Measurements from ENCODE around the gene CPNE6.

Gene CPNE6

DNA sequence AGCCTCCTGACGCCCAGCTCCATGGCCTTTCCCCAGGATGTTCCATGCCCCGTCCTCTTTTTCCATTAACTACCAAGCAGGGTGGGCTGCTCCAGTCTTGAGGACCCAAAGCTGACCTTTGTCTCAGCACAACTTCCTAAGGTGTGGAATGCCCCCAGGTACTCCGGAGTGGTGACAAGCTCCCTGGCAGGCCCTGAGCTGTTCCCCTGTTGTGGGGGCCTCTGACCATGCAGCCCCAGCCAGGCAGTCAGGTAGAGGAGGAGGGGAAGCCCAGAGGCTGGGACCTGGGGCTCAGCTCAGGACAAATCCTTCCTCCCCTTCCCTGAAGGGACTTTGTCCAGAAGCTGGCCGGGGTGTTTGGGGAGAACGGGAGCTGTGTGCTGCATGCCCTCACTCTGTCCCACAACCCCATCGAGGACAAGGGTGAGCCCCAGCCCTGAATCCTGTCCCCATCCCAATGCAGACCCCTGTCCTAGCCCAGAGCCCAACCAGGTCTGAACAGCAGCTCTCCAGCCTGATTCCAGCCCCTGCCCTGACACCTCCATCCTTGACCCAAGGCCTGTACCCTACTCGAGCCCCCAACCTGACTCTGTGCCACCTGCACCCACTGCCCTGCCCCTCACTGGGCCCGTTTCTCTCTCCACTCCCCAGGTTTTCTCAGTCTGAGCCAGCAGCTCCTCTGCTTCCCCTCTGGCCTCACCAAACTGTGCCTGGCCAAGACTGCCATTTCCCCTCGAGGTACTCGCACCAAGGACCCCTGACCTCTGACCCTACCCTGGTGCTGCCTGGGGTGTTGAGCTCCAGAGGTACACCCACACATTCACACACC is 15.2 kb upstream of the CPNE6 start:
- DNase-seq = no peak

DNA sequence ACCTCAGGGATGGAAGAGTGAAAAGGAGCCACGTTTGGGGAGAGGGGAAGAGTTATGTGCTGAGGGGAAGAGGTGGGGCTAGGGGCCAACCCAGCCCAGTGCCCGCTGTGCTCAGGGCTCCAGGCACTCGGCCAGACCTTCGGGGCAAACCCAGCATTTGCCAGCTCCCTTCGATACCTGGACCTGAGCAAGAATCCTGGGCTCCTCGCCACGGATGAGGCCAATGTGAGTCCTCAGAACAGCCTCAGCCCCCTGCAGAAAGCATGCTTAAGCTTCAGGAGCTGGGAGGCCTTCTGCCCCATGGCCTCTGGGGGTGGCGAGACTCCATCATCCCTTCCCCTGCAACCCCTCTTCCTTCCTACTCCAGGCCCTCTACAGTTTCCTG is 14.6 kb upstream of the CPNE6 start:
- DNase-seq = no peak

DNA sequence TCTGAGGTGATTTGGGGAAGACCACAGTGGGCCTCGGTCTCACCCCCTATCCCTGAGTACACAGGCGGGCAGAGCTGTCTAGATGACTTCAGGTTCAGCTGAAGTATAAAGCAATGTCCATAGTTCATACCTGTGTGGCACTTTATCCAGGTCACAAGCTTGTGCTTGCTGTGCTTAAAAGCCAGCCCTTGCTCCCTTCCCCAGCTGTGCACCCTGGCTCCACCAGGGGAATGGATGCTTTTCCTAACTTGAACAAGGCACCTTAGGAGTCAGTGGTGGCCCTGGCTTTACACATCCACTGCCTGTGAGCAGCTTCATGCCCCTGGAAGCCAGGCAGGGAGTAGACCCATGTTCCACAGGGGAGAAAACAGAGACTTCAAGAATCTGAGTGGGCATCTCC is 14.1 kb upstream of the CPNE6 start:
- DNase-seq = no peak

DNA sequence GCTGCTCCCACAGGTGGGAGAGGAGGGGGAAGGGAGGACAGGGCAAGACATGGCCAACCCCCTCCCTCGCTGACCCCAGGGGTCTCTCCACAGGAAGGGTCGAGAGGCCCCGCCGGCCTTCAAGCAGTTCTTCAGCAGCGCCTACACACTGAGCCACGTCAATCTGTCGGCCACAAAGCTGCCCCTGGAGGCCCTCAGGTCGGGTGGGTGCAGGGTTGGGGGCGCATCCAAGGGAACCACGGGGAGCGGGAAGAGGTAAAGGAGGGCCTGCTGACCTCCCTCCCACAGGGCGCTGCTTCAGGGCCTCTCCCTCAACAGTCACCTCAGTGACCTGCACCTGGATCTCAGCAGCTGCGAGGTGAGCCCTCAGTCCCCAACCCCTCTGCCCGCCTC is 13.5 kb upstream of the CPNE6 start:
- DNase-seq = no peak

DNA sequence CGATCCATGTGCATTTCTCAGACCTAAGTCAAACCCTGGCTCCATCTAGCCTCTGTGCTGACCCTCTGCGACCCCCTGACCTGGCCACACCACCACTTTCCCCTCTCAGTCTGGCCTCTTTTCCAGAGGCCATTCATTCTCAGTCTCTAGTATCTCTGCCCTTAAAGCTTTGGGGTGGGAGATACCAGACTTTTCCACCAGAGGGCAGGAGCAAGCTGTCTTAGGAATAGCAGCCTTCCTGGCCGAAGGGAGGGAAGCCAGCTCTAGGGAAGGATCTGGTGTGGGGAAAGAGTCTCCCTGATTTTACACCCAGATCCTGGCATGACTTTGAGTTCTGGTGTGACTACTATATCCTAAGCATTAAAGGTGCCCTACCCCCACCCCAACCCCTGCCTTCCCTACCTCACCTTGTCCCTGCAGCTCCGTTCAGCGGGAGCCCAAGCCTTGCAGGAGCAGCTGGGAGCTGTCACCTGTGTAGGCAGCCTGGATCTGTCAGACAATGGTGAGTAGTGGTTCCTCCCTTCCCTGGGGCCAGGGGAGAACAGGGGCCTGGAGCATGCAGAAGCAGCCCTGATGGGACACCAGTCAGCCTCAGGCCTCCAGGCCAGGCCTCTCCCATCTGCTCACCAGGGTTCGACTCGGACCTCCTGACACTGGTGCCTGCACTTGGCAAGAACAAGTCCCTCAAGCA is 13.0 kb upstream of the CPNE6 start:
- no peak for DNase-seq

DNA sequence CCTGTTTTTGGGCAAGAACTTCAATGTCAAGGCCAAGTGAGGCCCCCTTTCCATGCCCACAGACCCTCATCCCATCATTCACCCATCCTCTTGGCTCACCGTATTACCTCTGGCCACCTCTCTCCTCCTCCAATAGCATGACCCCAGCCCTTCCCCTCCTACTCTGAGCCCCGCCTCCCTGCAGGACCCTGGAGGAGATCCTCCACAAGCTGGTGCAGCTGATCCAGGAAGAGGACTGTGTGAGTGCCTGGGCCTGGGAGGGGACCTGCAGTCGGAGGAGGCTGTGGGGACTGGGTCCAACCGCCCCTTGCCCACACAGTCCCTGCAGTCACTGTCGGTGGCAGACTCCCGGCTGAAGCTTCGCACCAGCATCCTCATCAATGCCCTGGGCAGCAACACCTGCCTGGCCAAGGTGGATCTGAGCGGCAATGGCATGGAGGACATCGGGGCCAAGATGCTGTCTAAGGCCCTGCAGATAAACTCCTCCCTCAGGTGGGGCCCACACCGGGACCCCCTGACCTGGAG is 12.3 kb upstream of the CPNE6 start:
- DNase-seq = no peak

DNA sequence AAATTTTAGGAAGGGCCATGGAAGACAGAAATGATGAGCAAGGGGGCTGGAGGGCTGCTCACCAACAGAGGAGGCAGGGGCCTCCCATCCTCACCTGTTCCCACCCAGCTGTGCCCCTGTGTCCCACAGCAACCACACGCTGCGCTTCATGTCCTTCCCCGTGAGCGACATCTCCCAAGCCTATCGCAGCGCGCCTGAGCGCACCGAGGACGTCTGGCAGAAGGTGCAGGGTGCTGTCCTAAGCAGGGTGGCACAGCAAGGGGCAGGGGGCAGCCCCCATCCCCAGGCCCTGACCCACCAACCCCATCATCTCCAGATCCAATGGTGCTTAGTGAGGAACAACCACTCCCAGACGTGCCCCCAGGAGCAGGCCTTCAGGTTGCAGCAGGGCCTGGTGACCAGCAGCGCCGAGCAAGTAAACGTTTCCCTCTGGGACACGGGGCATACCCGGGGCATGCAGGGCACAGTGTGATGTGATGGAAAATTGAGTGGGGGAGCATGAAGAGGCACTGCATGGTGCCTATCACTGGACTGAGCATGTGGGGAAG is 11.4 kb upstream of the CPNE6 start:
- DNase-seq = no peak

DNA sequence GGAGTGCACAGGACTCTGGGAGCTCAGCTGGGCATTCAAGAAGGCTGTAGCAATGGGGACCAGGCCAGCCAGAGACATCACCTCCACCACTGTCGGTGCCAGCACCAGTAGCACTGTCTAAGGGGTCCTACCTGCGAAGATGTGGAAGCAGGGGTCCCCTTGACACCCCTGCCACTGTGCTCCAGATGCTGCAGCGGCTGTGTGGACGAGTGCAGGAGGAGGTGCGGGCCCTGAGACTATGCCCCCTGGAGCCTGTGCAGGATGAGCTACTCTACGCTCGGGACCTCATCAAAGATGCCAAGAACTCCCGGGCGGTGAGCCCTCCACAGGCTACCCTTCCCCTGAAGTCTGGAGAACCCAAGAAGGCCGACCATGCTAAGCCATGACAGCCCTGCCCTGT is 10.9 kb upstream of the CPNE6 start:
- DNase-seq = no peak

DNA sequence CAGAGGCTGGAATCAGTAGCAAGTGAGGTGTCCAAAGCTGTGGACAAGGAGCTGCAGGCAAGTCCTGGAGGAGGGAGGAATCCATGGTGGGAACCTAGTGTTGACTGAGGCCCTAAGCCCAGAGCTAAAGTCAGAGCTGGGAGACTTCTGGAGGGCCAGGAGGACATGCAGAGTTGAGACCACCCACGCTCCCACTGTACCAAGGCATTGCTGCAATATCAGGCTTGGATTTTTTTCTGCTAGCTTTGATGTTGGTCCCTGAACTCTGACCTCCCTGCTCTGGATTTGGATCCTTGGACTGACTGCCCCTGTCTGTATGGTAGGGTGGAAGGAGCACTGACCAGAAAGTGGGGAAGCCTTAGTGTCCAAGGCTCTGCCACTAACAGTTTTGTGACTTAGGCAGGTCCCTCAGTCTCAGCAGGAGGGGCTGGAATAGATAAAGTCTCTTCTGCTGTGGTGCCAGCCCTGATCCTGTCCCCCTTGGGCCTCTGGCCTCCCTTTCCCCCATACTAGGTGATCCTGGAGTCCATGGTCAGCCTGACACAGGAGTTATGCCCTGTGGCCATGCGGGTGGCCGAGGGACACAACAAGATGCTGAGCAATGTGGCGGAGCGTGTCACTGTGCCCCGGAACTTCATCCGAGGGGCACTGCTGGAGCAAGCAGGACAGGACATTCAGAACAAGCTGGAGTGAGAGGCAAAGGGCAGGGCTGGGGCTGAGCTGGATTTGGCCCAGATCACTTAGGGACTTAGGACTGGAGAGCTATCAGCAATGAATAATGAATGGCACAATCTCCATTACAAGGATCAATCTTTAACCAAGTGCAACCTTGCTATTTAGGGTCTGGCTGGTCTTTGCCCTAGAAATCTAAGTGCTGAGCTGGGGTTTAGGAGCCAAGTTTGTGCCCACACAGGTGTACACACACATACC is 10.1 kb upstream of the CPNE6 start:
- no peak for DNase-seq

DNA sequence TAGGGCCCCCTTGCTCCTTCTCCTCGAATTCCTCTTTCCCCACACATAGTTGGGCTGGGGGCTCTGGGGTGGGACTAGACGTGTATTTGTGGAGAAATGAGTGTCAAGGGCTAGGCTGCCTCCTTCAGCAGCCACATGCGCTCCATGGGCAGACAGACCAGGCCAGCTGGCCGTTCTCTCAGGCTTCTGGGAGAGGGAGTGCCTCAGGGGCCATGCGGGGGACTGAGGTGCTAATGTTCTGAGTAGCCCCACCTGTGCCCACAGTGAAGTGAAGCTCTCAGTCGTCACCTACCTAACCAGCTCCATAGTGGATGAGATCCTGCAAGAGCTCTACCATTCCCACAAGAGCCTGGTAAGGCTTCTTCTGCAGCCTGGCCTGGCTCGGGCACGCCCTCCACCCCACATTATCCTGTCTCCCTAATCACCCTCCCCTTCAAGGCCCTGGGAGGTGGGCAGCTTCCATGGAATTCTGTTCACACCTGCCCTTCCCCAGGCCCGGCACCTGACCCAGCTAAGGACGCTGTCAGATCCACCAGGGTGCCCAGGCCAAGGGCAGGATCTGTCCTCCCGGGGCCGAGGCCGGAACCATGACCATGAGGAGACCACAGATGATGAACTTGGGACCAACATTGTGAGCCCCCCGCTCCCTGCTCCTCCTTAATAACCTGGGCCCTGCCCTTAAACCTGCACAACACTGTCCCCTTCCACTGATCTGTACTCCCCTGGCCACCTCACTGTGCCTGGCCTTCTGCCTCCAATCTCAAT is 9.0 kb upstream of the CPNE6 start:
- DNase-seq = no peak

DNA sequence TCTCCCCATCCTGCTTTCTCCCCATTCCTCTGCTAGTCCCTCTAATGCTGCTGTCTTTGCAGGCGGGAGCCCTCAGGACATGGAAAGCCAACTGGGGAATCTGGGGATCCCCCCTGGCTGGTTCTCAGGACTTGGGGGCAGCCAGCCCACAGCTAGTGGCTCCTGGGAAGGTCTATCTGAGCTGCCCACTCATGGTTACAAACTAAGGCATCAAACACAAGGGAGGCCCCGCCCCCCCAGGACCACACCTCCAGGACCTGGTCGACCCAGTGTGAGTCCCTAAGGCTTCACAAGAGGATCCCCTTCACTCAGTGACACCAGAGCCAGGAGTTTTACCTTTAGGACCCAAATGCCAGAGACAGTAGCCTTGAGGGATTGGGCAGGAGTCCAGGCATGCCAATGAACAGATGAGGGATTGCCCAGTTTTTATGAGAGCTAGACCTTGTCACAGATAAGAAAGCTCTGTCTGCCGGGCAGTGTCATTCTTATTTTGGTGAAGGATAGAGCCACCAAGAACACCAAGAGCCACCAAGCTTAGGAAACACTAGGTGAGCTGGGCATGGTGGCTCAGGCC is 8.0 kb upstream of the CPNE6 start:
- DNase-seq = no peak

DNA sequence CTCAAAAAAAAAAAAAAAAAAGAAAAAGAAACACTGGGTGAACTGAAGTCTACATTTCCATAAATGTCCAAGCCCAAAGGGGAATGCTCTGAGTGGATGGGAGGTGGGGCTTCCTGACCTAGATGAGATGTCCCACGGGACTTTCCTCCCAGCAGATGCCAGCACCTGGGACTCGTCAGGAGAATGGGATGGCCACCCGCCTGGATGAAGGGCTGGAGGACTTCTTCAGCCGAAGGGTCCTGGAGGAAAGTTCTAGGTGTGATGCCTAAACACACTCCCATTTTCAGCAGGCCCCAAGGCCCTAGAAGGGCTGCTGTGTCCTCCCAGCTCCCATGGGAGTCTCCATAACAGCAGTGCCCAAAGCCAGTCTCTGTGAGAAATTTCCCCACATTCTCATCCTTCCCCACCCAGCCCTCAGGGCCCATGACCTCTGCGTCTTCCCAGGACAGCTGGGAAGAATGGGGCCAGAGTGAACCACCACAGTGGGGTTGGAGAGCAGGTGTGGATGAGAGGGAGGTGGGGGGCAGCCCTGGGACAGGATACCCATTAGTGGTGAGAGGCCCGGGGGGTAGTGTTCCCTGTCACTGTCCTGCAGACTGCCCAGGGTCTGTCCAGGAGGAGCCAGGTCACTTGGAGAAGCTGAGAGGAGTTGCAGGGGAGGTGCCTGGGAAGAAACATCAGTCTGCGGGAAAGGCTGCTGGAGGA is 7.1 kb upstream of the CPNE6 start:
- no peak for DNase-seq

DNA sequence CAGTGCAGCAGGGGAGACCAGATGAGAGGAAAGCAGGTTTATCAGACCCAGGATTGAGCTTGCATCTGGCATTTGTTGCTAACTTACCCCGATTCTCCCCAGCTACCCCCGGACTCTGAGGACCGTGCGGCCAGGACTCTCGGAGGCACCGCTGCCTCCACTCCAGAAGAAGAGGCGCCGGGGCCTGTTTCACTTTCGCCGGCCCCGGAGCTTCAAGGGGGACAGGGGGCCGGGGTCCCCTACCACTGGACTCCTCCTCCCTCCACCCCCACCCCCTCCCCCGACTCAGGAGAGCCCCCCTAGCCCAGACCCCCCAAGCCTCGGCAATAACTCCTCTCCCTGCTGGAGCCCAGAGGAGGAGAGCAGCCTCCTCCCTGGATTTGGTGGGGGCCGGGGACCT is 6.5 kb upstream of the CPNE6 start:
- no peak for DNase-seq

DNA sequence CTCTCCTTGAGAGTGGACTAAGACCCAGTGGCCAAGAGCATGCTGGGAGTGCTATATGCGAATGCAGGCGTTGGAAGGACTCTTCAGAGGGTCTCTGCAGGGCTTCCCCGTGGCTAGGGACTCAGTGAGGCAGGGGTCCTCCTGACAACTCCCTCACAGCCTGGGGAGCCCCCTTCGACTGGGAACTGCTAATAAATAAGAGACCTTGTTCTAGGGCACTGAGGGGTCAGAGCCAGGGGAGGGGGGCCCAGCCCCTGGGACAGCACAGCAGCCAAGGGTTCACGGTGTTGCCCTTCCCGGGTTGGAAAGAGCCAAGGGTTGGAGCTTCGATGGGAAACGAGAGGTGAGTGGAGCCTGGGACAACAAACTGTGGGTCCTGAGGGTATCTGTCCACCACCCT is 6.0 kb upstream of the CPNE6 start:
- DNase-seq = no peak

DNA sequence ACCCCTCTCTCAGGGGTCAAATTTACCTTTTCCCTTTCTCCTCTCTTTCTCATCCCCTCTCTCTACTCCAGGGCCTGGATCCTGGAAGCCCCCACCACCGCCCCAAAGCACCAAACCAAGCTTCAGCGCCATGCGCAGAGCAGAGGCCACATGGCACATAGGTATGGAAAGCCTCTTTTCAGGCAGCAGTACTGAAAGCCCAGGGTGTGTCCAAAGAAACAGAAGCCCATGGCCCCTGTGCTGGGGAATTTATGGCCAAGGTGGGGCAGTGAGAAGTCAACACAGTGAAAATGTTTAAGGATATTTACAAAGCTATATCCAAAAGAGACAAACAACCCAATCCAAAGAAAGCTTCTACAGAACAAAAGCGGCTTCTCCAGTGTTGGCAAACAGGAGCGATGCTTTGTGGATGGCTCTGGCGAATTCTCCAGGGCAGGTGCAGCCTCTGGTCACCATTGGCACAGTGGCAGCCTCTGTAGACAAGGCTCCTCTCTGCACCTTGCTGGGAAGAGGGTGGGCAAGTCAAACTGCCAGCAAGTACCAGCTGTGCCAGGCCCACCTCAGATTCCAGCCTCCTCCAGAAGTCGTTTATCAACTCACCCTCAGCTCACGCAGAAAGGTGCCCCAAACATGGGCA is 4.7 kb upstream of the CPNE6 start:
- DNase-seq = no peak

DNA sequence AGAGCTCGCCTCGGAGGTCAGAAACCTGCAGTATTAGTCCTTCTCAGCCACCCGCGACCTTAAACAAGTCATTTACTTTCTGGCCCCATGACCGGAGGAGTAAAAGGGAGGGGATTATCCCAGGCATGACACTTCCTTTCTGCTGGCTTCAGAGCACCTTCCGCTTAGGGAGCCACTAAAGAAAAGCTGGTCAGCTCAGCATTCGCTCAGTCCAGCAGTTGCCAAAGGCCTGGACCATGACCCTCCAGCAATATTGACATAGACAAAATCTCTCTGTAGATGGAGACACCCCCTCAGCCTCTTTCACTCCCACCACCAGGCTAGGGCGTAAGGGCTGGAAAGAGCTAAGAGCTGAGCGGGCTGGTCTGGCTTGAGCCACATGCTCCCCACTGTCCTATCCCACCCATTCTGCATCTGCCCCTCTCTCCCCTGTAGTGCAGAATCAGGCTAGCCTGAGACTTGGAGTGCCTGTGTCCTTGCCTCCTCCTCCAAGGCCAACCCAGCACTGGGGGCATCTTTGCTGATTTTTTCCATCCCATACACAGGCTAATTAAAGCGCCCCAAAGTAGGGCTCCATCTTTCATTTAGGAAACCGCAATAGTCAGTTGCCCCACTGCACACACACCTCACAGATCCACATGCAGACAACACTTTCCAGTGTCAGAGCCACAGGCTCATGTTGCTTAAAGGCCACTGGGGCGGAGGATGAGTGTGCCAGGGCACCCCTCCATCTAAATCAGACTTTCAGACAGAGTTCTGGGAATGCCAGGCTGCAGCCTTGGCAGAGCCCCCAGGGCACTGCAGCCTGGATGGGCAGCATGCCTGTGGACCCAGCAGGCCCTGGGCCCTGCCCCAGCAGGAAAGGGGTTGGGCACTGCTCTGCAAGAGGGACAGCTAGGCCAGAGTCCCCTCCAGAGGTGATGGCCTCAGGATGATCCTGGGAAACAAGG is 4.0 kb upstream of the CPNE6 start:
- no peak for DNase-seq

DNA sequence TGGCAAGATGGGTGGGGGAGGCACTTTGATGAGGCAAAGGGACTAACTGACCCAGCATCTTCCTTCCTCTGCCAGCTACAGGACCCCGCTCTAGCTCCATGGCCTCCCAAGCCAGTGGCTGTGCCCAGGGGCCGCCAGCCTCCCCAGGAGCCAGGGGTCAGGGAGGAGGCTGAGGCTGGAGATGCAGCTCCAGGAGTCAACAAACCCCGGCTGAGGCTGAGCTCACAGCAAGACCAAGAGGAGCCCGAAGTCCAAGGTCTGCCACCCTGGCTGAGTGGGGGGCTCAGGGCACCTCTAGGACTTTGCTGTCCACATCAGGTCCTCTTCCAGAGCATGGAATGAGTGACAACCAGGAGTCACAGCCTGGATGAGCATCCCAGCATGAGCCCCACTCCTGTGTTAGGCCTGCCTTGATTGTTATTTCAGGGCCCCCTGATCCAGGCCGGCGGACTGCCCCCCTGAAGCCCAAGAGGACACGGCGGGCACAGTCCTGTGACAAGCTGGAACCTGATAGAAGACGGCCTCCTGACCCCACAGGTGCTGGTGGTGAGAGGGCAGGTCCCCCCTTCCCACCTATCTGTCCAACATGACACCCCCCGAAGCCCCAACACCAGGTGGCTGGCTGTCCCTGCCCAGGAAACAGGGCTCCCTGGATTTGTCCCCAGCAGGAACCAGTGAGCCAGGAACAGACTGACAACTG is 2.5 kb upstream of the CPNE6 start:
- DNase-seq = no peak

DNA sequence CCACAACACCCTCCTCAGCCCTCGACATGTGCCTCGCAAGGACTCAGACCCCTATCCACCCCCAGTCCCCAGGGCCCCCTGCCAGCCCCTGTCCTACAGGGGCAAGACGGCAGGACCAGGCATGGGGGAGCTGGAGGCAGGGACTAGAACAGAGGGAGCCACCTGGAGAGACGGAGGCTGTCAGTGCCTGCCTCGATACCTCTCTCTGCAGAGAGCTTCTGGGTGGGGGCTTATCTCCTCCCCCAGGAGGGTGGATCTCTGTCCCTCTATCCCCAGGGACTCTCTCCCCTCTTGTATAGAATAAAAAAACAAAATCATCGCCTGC is 2.0 kb upstream of the CPNE6 start:
- no peak for DNase-seq
